Measurements from ENCODE around the gene EIPR1. TPM values are rescaled to one million over a fixed set of nuclear protein-coding genes. Genes with fewer than 3 reads are reported as not detected.

The EIPR1 gene
- total RNA-seq, 1 experiment from 2014 or later = 36.9 TPM

- Mint-ChIP-seq H3K9me3 (ENCODE audit: unreplicated experiment) (no peaks in the 10 kb centered on the region), H3K4me1 (ENCODE audit: low read depth, unreplicated experiment) (no peaks in the 10 kb centered on the region), H3K27ac (ENCODE audit: unreplicated experiment) (no peak overlapping the region), H3K36me3 (ENCODE audit: insufficient read depth, unreplicated experiment) (no peaks in the 10 kb centered on the region), H3K27me3 (ENCODE audit: insufficient read depth, unreplicated experiment) (no peaks in the 10 kb centered on the region), H3K4me3 (ENCODE audit: unreplicated experiment) (no peak overlapping the region)
- TF ChIP-seq, protein P1, sequence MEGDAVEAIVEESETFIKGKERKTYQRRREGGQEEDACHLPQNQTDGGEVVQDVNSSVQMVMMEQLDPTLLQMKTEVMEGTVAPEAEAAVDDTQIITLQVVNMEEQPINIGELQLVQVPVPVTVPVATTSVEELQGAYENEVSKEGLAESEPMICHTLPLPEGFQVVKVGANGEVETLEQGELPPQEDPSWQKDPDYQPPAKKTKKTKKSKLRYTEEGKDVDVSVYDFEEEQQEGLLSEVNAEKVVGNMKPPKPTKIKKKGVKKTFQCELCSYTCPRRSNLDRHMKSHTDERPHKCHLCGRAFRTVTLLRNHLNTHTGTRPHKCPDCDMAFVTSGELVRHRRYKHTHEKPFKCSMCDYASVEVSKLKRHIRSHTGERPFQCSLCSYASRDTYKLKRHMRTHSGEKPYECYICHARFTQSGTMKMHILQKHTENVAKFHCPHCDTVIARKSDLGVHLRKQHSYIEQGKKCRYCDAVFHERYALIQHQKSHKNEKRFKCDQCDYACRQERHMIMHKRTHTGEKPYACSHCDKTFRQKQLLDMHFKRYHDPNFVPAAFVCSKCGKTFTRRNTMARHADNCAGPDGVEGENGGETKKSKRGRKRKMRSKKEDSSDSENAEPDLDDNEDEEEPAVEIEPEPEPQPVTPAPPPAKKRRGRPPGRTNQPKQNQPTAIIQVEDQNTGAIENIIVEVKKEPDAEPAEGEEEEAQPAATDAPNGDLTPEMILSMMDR (IDR thresholded peaks at IDR 0.05; ENCODE audit: insufficient read depth in 1 of 2, low read depth in 1 of 2, low read length in 1 of 2, severe bottlenecking in 1 of 2, unreplicated experiment in 1 of 2) = no peak
- Histone ChIP-seq H3K4me1 (no peaks in the 10 kb centered on the region), H3K27me3 (replicated peaks; ENCODE audit: control insufficient read depth, insufficient read depth, low read length) (no peaks in the 10 kb centered on the region), H3K9me3 (no peaks in the 10 kb centered on the region), H3K36me3 (ENCODE audit: control insufficient read depth, insufficient read depth, low read length) (no peaks in the 10 kb centered on the region; the same call in 1 of the 2 replicates), H3K4me3 (ENCODE audit: low read depth, low read length) (no peak overlapping the region)
- ChIA-PET POLR2A (no interaction called here), CTCF (no interaction called here)
- DNase-seq = no peak
- intact Hi-C loops (cut with micrococcal nuclease; ENCODE audit: unreplicated experiment) = no loop called here
- BruUV-seq (replicated peaks) = no TSS peak
Observed at GRCh38 chr2:3411103-3411502, 33.5 kb upstream of the EIPR1 start.

- no peak for DNase-seq
- Mint-ChIP-seq H3K27me3 (ENCODE audit: insufficient read depth, unreplicated experiment) (no peaks in the 10 kb centered on the region), H3K9me3 (ENCODE audit: unreplicated experiment) (no peaks in the 10 kb centered on the region), H3K4me3 (ENCODE audit: unreplicated experiment) (no peak overlapping the region), H3K36me3 (ENCODE audit: insufficient read depth, unreplicated experiment) (peaks cover 2% of the 10 kb centered on the region), H3K4me1 (ENCODE audit: low read depth, unreplicated experiment) (no peaks in the 10 kb centered on the region), H3K27ac (ENCODE audit: unreplicated experiment) (no peak overlapping the region)
- no peaks in the 10 kb centered on the region for H3K9me3 ChIP-seq
- ChIA-PET CTCF (no interaction called here), POLR2A (no interaction called here)
- H3K27me3 ChIP-seq (replicated peaks; ENCODE audit: control insufficient read depth, insufficient read depth, low read length) = no peaks in the 10 kb centered on the region
- BruUV-seq (replicated peaks) = no TSS peak
- H3K4me1 ChIP-seq = no peaks in the 10 kb centered on the region
- H3K4me3 ChIP-seq (ENCODE audit: low read depth, low read length) = no peak overlapping the region
- TF ChIP-seq, protein P1 (IDR thresholded peaks at IDR 0.05; ENCODE audit: insufficient read depth in 1 of 2, low read depth in 1 of 2, low read length in 1 of 2, severe bottlenecking in 1 of 2, unreplicated experiment in 1 of 2) = no peak
- intact Hi-C loops (cut with micrococcal nuclease; ENCODE audit: unreplicated experiment) = no loop called here
- no peaks in the 10 kb centered on the region; the same call in 1 of the 2 replicates for H3K36me3 ChIP-seq (ENCODE audit: control insufficient read depth, insufficient read depth, low read length)
Observed at GRCh38 chr2:3409627-3410170, 32.1 kb upstream of the EIPR1 start.

DNA sequence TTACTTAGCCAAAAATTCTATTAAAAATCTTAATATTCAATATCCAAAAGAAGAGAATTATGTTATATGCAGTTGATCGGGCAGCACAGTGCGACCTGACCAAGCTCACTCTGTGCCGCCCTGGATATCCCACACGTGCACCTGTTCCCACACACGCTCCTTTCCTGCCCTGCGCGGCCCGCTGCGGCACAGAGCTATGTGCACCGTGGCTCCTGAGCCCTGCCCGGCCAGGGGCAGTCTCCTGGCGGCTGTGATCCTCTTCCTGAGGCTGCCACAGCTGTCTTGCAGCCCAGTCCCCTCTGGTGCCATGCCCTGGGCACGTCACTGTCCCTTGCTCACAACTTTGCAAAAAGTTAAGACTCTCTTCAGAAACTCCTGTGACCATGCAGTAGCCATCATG is 31.2 kb upstream of the EIPR1 start:
- DNase-seq = no peak
- intact Hi-C loops (cut with micrococcal nuclease; ENCODE audit: unreplicated experiment) = no loop called here
- ChIA-PET POLR2A (no interaction called here), CTCF (no interaction called here)
- Histone ChIP-seq H3K9me3 (no peaks in the 10 kb centered on the region), H3K4me3 (ENCODE audit: low read depth, low read length) (no peak overlapping the region), H3K36me3 (ENCODE audit: control insufficient read depth, insufficient read depth, low read length) (no peaks in the 10 kb centered on the region; the same call in 1 of the 2 replicates), H3K4me1 (no peaks in the 10 kb centered on the region), H3K27me3 (replicated peaks; ENCODE audit: control insufficient read depth, insufficient read depth, low read length) (no peaks in the 10 kb centered on the region)
- Mint-ChIP-seq H3K4me1 (ENCODE audit: low read depth, unreplicated experiment) (no peaks in the 10 kb centered on the region), H3K36me3 (ENCODE audit: insufficient read depth, unreplicated experiment) (peaks cover 11% of the 10 kb centered on the region), H3K9me3 (ENCODE audit: unreplicated experiment) (no peaks in the 10 kb centered on the region), H3K4me3 (ENCODE audit: unreplicated experiment) (no peak overlapping the region), H3K27ac (ENCODE audit: unreplicated experiment) (no peak overlapping the region), H3K27me3 (ENCODE audit: insufficient read depth, unreplicated experiment) (no peaks in the 10 kb centered on the region)
- no TSS peak for BruUV-seq (replicated peaks)
- TF ChIP-seq, protein P1 (IDR thresholded peaks at IDR 0.05; ENCODE audit: insufficient read depth in 1 of 2, low read depth in 1 of 2, low read length in 1 of 2, severe bottlenecking in 1 of 2, unreplicated experiment in 1 of 2) = no peak
